GM18508 (cell line): Measurements from ENCODE around the gene MC4R.

Experiments used
- ATAC-seq: cut with Tn5 transposase; IDR thresholded peaks from one replicate; pipeline ENCODE4 v1.9.1; 2021; ENCODE audit warnings: moderate number of reproducible peaks; ENCODE audit not compliant: insufficient read depth, unreplicated experiment

MC4R gene

DNA sequence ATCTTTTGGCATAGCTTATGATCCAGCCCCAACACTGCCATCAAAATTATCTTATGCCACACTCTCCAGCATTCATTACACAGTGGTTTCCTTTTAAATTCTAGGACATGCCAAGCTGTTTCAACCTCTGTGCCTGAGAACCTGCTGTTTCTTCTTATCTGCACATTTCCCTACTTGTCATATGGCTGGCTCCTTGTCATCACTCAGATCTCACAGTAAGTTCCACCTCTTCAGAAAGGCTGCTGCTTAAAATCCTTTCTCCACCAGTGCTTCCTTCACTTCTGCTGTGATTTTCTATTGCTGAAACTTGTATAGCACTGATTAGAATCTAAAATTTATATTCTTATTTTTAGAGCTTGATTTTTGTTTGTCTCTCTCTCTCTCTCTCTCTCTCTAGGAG is 43.4 kb downstream of the MC4R start:
- no peak for ATAC-seq

DNA sequence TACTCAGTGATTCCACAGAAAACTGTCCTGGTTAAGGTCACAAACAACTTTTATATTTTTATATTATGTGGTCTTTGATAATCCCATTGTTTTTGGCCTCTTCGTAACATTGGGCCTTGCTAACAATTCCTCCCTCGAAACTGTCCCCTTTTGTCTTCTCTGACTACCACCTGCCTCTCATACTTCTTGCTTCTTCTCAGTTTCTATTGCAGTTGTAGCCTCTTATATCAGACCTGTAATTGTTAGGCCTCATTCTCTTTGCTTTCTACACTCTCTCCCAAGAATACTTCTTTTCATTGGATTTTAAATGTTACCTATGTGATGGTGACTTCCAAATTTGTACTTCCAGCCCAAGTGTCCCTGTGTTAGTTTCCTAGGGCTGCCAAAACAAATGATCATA is 44.7 kb downstream of the MC4R start:
- ATAC-seq = no peak

DNA sequence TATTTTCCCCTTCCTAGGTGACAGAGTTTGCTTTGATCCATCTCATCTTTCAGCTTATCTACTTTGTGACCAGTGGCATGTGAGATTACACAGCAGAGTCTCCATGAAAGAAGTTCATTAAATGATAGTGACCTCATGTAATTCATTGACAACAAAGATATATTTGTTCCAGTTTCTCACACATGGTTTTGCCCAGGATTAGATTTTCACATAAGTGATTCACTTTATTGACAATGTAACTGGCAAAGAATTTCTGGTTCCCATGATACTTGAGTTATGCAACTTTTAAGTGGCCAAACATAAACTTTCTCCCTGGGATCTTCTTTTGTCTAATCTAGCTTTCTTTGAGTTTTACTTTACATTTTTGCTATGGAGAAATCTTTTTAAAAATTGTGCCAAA is 50.0 kb downstream of the MC4R start:
- ATAC-seq = no peak
